Measurements from ENCODE around the gene PSMB5.
"Not testable (repeated sequence)": the region's sequence is repeated elsewhere in the genome, so short reads cannot be mapped to it uniquely, and the experiment has no call there.

The PSMB5 gene

DNA sequence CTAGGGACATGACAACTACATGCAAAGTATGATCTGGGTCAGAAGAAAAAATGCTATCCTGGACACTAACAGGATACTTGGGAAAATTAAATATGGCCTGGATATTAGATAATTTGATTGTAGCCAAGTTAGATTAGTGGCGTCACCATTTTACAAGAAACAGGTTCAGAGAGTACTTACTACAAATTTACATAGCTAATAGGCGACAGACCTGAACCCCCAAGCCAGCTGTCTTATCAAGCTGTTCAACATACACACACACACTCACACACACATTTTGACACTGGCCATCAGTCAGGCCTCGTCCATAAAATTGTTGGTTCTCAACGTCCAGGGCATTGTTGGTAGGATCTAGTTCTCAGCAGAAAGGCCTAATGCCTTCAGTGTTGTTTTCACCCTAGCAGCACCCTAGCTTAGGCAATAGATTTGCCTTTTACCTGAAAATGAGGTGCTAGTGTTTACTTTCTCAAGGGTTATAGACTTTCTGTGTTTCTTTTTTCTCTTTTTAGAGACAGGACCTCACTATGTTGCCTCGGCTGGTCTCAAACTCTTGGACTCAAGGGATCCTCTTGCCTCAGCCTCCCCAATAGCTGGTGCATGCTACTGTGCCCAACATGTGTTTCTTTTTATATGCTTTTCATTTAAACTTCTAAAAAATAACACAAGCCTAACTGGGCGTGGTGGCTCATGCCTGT lies 21.5 kb downstream of the PSMB5 start:
- no peak for DNase-seq

DNA sequence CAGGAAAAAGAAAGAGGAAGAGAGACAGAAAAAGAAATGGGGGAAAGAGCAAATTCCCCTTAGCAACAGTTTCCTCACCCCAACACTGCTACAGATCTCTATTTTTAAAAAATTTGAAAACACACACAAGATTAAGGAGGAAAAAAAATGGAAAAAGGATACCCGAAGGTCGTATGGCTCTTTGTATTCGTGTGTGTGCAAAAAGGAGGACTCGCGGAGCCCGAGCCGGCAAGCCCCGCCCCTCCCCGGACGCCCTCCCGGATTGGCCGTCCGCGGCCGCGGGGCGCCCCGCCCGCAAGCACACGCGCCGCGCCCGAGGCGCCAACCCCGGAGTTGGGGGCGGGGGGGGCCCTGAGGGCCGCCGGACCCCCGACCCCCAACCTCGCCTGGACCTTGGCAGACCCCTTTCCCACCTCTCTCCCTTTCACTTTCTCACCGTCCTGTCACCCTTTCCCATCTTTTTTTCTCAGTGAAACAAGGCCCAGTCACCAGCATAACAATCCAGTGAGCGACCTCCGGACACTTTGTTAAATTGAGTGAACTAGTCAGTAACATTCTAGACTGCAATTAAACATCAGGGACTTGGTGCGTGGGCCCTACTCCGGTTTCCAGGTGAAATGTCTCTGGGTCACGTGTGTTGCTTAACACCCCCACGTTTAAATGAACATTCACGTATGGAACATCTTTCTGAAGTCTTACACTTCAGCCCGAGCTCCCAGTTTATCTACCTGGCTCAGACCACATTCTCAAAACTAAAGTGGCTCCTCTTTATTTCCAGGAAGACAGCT lies 24.6 kb downstream of the PSMB5 start, which contains the start of gene C14orf93:
Gene C14orf93, minus strand, starts transcription at position 205 of the 788 bp plus-strand sequence. CDS start 11,120 bp downstream, outside the sequence.
- peak; percentile 87 for DNase-seq

DNA sequence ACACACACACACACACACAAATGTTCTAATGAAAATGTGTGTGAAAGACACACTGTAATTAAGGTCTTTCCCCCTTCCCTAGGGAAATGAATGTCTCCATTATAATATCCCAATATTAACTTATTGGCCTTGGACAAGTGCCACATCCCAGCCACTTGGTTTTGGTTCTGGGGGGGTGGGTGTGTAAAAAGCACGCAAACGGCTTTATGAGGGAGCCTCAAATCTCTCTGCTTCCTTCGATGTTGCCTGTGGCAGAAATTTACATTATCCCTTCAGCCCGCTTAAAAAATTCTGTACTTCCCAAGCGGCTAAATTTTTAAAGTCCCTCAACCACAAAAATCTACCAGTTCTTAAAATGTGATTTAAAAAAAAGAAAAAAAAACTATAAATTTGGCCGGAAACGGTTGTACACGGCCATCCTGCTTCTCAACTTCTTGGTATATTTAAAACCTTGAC lies 25.2 kb downstream of the PSMB5 start:
- no peak for DNase-seq

DNA sequence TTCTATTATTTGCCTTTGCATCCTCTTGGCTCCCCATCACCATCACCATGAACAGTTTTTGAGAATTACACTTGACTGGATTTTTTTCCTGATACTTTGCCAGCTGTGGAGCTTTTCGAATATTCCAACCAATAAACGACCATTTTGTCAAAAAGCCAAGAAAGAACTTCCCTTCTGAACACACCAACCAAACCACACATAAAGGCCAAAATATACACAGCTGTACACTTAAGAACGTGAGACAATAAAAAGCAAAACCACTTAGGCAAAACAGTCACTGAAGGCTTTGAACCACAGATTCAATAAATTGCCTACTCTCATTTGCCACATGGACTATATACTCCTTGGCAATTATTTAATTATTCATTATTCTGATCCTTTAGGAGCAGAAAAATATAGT lies 25.9 kb downstream of the PSMB5 start:
- DNase-seq: no peak

DNA sequence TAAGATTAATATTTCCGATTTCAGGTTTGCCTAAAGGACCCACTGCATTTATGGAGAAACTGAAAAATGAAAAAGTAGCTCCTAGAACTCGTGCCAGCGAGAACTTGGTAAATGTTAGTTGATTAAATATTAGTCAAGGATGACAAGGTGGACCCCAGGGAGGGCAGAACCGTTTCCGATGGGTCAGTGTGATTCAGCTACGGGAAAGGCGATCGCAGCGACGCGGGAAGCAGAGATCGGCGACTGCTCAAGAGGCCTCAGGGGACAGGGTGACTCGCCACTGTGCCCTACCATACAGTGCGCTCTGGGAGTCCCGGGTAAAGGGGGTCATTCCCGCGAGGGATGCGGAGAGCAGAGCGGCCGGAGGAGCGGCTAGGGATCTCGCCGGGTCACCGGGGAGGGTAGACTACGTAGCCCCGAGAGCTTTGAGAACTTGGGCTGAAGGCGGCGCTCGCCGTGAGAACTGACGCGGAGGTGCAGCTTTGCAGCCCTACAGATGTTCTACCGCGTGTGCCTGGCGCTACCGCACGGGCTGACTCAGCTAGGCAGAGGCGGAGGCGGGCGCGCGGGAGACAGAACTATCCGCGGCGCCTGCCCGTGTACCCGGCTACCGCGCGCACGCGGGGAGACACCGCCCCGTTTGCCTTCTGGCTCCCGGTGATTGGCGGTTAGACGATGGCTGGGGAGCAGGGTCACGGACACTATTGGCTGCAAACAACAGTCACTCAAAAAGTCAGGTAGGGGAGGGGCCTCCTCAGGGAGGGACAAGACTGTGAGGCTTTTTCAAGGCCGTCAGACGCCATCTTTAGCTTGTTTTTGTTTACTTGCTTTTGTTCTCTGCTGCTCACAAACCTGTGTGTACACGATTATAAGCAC lies 27.9 kb downstream of the PSMB5 start:
- DNase-seq: peak; percentile 98

DNA sequence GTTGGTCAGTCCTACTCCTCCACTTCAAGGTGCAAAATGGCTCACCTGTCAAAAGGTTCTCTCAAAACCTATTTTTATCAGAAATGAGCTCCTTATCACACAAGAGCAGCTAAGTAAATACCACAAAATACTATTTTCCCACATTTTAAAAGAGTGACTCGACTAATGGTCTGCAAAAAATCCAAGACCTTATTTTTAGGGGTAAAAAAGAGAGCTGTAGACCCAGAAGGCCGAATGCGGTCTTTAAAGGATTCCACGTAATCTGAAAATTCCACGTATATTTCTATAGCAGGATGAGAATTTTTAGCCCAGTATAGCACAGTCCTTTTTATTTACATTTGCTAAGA lies 28.5 kb downstream of the PSMB5 start:
- no peak for DNase-seq

DNA sequence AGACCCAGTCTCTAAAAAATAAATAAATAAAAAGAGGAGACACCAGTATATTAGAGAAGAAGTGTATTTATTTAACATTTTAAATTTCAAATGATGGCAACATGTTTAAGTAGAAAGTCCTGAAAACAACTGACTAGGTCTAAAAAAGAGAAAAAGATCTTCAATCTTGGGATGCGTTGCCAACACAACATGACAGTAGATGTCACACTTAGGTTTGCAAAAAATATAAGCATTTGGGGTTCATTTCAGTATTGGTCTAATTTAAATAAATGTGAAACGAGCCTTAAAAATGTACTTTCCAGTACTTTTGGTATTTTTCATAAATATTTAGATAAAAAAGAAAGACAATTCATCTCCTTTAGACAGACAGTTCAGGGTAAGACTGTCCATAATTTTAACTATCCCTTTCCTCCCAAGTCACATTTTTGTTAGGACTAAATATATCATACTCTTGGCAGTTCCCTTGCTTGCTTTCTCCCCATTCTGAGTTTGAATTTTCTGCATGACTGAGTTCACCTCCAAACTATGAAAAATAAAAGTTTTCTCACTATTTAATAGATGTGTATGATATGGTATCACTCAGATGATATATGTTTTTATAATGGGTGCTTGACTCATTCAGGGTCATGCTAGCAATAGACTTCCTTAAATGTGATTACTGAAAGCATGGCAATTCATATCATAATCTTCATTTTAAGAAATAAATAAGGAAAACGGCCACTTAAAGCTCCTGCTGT lies 29.1 kb downstream of the PSMB5 start:
- no peak for DNase-seq

DNA sequence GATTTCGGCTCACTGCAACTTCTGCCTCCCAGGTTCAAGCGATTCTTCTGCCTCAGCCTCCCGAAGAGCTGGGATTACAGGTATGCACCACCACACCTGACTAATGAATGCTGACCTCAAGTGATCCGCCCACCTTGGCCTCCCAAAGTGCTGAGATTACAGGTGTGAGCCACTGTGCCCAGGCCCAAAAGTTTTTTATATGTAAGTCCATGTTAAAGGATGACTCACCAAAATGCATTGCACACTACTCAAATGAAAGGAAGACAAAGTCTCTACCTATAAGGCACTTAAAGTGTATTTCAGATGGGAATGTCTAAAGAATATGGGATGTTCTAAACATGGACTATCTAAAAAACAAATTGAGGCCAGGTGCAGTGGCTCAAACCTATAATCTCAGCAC lies 30.4 kb downstream of the PSMB5 start:
- DNase-seq: not testable (repeated sequence)

DNA sequence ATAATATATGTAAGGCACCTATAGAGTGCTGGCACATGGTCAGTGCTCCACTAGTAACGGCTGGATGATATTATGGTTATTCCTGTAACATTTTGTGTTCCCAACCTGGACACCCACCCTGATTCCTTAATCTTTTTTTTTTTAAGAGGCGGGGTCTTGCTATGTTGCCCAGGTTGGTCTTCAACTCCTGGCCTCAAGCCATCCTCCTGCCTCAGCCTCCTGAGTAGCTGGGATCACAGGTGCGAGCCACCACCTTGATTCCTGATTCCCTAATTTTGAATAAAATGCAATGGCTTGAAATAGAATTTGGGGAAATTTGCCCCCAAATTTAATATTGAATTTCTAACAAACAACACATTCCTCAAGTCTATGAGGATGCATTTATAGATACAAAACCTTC lies 32.1 kb downstream of the PSMB5 start:
- DNase-seq: no peak

DNA sequence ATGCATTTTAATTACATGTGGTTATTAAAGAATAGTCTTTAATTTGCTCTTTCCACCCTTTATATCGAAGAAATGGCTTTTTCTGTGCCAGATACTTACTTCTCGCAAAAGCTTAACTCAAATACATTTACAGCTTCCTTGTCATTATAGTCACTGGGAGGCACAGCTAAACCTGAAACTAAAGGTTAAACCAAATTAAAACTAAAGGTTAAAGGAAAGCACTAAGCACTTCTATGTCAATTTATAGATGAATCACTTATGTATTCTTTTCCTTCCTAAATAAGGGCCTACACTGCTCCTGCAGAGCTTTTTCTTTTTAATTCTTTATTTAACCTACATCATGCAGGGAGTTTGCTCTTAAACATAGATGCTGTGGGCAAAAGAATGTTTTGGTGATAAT lies 33.8 kb downstream of the PSMB5 start:
- DNase-seq: no peak

DNA sequence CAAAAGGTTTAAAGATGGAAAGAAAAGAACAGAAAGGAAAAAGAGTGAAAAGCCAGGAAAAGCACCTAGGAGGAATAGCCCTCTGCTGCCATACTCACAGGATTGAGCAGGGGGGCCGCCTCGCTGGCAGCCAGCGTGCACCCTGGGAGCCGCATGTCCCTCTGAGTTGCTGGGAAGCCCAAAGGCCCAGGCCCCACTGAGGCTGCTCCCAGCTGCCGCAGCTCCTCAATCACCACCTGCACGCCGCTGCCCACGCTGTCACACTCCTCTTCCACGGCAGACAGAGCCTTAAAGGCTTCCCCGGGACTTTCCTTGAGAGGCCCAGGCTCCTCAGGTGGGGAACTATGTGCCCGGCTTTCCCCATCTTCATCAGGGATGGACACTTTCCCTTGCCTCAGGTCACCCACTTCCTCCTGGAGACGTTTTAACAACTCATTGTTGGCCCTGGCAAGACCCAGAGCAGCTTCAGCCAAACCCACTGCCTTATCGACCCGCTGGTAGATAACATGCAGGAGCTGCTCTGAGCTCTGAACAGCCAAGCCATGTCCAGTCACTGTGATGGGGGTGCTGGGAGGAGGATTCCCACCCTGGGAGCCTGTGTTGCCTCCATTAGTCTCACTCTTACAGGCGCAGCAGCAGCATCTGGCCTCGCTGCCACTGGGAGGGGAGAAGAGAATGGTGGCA lies 36.2 kb downstream of the PSMB5 start:
- DNase-seq: no peak

DNA sequence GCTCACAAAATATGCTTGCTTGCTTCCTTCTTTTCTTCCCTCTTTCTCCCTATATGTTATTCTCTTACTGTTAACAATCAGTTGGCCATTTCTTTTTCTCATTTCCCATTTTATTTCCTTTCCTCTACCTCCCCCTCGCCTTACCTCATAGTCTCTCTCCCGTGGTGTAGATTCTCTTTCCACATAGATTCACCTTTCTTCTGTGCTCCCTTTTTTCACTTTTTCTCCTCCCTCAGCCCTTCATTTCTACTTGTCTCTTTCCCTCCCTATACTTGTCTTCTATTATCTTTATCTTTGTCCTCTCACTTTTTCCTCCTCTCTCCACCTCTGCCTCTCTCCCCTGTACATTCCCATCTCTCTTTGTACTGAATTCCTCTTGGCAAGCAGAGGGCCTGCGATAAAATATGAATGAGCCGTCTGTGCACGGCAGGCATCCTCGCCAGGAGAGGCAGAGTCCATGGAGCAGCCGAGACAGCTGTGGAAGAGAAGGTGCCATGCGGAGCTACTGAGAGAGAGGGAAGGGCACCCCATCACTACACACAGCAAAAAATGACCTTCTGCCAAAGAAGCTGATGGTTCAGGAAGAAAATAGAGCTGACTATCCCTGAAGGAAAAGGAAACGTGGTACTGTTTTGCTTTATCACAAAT lies 36.9 kb downstream of the PSMB5 start:
- DNase-seq: no peak

DNA sequence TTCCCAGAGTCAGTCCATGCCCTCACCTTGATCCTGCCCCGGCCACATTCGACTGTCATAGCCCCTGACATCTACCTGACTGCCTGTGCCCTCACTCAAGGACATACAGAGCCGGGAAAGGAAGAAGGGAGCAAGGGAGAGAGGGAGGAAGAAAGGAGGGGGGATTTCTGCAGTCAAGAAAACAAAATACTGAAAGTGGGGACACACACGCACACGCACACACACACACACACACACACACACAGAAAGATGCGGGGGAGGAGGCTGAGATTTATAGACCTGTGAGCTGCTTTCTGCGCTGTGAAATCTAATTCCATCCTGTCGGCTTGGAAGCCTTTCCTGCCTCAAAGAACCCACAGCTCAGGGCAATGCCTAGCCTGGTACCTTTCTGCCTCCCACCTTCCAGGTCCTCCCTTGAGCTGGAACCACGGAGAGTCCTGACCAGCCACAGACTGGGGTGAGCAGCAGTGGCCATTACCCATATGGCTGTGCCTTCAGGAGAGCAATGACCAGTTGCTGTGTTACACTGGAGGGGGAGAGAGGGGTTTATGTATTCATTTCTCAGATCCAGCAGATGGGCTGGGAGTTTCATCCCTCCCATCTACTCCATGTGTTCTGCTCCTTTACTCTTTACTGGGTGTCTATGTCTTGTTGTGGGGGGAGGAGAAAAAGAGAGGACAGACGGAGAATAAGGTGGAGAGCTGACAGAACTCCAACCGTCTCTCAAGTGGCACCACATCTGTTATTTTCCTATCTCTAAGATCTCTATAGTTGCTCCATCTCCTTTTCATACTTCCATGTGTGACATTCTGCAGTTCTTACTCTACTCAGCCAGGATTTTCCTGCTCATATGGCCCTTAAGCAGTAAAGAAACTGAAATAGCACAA lies 37.7 kb downstream of the PSMB5 start:
- DNase-seq: no peak

DNA sequence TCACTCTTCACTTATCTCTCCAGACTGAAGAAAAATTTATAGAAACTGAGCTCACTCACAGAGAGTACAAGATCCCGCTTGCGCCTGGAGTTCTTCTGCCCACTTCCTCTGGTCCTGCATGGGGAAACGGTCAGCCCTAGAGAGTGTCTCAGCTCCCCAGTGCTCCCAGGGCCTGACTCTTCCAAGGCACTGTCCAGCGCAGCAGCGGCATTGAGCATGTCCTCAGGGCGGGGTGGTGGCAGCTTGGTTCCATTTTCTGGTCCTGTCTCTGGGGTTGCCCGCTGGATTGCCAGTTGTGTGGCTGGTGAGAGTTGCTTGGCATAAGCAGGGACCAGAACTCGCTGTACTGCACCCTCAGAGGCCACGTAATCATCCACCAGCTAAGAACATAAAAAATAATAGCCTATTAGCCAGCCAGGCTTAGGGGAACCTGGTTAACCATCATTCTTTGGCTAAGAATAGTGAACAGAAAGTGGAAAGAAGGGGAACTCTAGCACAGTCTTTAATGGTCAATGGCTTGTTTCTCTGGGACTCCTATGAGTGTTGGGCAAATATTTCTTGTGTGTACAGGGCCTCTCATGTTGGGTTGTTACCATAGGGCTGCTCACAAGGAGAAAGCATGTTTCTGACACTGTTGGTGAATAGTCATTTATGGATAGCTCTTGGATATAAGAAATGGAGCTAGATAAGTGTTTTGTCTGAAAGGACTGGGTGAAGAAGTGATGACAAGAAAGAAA lies 38.6 kb downstream of the PSMB5 start:
- DNase-seq: no peak

DNA sequence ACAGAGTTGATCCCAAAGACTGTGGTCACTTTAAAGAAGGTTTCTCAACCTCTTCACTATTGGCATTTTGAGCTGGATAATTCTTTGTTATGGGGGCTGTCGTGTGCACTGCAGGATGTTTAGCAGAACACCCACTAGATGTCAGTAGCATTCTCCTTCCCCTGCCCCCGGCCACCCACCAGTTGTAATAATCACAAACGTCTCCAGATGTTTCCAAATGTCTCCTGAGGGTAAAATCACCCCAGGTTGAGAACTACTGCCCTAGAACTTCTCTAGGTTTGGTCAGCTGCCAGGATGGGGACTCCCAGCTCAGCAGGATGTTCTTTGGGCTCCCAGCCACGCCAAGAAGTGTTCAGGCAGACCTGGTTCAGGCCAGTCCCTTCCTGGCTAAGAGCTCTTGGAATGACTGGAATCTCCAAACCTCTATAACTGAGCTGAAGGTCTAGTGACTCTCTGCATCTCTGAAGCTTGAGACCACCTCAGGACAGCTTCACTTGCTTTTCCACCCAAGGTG lies 39.9 kb downstream of the PSMB5 start:
- peak; percentile 37 for DNase-seq

DNA sequence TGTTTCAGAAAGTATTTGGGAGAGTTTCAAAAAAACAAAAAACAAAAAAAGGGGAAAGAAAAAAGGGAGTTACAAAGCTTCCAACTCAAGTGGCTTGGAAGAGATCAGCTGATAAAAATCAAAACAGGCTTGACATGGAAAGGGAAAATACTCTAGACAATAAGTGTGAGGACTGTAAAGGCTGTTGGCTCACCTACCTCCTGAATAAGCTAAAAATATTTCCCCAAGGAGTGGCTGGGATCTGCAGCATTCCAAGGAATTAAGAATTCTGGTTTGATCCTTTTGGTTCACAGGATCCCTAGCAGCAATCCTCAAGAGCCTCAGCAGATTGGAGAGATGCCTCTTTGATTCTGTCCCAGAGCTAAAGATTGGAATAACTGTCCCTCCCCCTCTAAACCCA lies 41.2 kb downstream of the PSMB5 start:
- no peak for DNase-seq

DNA sequence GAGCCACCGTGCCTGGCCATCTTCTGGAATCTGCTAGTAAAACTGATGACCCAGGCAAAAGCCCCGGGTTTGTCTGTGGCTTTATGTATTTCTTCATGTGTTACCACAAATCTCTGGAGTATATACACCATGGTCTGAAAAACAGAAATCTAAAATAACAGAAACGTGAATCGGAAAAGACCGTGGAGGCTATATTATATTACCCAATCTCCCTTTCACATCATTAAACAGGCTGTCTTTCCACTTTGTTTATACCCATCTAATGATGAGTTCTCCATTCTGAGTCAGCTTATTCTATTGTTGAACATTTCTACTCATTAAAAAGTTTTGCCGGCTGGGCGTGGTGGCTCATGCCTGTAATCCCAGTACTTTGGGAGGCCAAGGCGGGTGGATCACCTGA lies 42.8 kb downstream of the PSMB5 start:
- no peak for DNase-seq

DNA sequence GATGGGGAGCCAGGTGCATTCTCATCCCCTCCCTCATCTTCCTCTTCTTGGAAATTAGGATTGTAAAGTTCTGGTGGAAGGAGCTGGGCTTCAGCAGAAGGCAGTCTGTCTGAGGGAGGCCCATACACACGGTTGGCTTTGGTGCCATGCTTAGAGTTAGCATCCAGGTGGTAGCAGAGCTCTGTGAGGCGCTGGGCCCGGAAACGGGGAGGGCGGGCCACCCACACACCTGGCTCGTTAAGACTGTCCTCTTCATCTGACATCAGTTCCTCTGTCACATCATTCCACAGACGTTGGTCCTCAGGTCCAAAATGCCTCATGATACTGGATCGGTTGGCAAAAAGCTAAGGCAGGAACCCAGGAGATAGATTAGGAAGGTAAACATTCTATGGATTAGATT lies 47.4 kb downstream of the PSMB5 start:
- no peak for DNase-seq

DNA sequence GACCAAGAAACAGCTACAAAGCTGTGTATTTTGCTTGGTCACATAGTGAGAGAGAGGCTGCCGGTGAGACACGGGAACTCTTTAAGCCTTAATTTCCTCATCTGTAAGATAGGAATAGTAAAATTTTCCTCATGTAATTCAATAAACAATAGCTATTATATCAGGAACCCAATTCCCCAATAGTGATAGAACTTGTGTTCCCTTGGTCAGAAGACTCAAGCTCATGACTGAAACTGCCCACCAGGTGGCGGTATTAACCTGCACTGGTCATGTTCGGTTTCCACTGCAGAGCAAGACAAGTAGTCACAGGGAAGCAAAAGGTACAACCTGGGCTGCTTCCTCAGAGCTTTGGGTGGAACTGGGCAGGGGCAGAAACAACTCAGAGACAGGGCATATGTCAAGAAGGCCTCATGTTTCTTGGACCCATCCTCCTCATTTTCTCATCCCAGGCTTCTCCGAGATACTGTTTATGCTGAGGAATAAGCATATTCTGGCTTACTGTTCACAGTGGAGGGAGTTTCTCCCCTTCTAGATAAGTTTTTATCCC lies 48.1 kb downstream of the PSMB5 start:
- DNase-seq: peak; percentile 88

Measured in activated naive CD4-positive, alpha-beta T cell treated with anti-CD3 and anti-CD28 coated beads, Interleukin-2, amount 50 U/mL, for 16 hours (primary cell).